H1 (cell line): ENCODE data around the gene RGL3.

Experiments
- BCL11A ChIP-seq, 2 experiments: IDR thresholded peaks; one replicate each; pipeline ENCODE4 v1.6.1; 2011; ENCODE audit warnings: low read depth in 2 of 2, low read length in 2 of 2, mild to moderate bottlenecking in 2 of 2
- CEBPB ChIP-seq: IDR thresholded peaks from 2 replicates; pipeline ENCODE4 v1.6.1; 2012; ENCODE audit warnings: low read depth, low read length
- CHD7 ChIP-seq: fragments of 300-600 bp; sonication (generic); IDR thresholded peaks from 2 replicates; pipeline ENCODE4 v1.7.1; 2012; ENCODE audit warnings: low read length, moderate library complexity, mild to moderate bottlenecking, inconsistent platforms; ENCODE audit not compliant: insufficient replicate concordance
- CREB1 ChIP-seq: IDR thresholded peaks from 2 replicates; pipeline ENCODE4 v1.6.1; 2012; ENCODE audit warnings: inconsistent platforms
- PHF8 ChIP-seq: fragments of 200-600 bp; sonication (generic); conservative IDR thresholded peaks from 2 replicates; pipeline ENCODE4 v1.7.1; 2012; ENCODE audit warnings: low read depth, mild to moderate bottlenecking, inconsistent platforms, low read length, moderate library complexity
- POLR2A ChIP-seq, 2 experiments: IDR thresholded peaks; 1 replicate in 1 of 2; 2 replicates in 1 of 2; pipeline ENCODE4 v1.6.1; 2011; ENCODE audit warnings: low read depth in 2 of 2, low read length in 2 of 2, mild to moderate bottlenecking in 2 of 2; ENCODE audit errors: control extremely low read depth in 1 of 2
- POLR2AphosphoS5 ChIP-seq: IDR thresholded peaks from 2 replicates; pipeline ENCODE4 v1.6.1; 2011; ENCODE audit warnings: low read depth, low read length
- POU5F1 ChIP-seq: IDR thresholded peaks from 2 replicates; pipeline ENCODE4 v1.6.1; 2011; ENCODE audit warnings: low read depth, mild to moderate bottlenecking, low read length, moderate library complexity
- SIN3A ChIP-seq, 2 experiments: IDR thresholded peaks in 1 of 2; conservative IDR thresholded peaks in 1 of 2; 2 replicates each; pipeline ENCODE4 v1.6.1; 2011 to 2012; ENCODE audit warnings: low read length in 2 of 2, improper control_type of control experiment in 1 of 2, low read depth in 1 of 2, mild to moderate bottlenecking in 1 of 2

GRCh38 chr19:11446271-11446651 is 27.1 kb upstream of the RGL3 start:
- TF ChIP-seq CEBPB (no peak), CREB1 (no peak), SIN3A (conservative IDR thresholded peaks at IDR 0.05 in 1 of 2, IDR thresholded peaks at IDR 0.05 in 1 of 2; ENCODE audit: low read depth in 1 of 2, low read length in 2 of 2) (no peak), CHD7 (no peak), POLR2AphosphoS5 (no peak), POLR2A (IDR thresholded peaks at IDR 0.05; ENCODE audit: control extremely low read depth in 1 of 2, low read depth in 2 of 2, low read length in 2 of 2) (no peak), BCL11A (IDR thresholded peaks at IDR 0.05; ENCODE audit: low read depth in 2 of 2, low read length in 2 of 2) (no peak), POU5F1 (no peak), PHF8 (no peak)
